GM18507 (cell line): Measurements from ENCODE around the gene RLN1.
"Not testable (repeated sequence)": the region's sequence is repeated elsewhere in the genome, so short reads cannot be mapped to it uniquely, and the experiment has no call there.

ENCODE experiments used
- DNase-seq: peaks from one replicate; pipeline ENCODE4 v3.0.0; 2011; ENCODE audit warnings: low read depth; ENCODE audit not compliant: insufficient read length; ENCODE audit errors: extremely low spot score
- FAIRE-seq: peaks from 2 replicates; lab custom pipeline; 2011; peaks lifted over from hg19 to GRCh38; lab: Jason Lieb, UNC

The RLN1 gene, protein sequence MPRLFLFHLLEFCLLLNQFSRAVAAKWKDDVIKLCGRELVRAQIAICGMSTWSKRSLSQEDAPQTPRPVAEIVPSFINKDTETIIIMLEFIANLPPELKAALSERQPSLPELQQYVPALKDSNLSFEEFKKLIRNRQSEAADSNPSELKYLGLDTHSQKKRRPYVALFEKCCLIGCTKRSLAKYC

DNA sequence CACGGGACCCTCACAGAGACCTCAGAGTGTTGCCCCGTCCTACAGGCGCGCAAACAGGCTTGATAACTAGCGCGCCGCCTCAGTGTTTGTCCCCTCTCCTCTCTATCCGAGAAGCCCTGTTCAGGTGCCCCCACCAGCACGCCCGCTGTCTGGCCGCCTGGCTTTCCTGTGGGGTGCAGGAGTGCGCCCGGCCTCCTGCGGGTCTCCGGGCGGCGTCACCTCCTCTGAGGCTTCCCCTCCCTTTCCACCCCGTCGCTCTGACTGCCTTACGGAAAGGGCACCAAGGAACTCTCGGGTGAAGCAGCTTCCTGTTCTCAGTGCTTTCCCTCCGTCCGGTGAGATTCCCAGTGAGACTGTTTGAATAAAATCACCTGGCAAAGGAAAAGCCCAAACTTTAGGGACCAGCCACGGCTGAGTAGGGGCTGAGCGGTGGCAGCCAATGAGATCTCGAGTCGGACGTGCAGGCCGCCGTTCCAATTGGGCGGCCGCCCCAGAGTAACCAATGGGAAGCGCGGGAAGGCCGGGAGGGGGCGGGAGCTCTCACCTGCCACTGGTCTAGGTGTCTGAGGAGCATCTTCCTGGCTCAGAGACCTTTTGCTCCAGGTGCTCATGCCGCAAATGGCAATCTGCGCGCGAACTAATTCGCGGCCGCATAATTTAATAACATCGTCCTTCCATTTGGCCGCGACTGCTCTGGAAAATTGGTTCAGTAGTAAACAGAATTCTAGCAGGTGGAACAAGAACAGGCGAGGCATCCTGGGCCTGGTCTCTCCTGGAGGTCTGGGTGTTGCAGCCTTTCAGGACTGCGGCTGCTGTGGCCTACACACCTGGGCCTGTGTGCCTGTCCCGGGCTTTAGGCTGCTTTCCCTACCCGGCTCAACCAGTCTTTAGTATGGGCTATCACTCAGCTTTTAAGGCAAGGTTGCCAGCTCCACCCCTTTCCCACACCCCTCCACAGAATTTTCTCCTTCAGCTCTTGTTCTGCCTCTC, at the start of gene RLN1:
Gene RLN1, minus strand, starts transcription at position 885 of the 990 bp plus-strand sequence. Its CDS starts 130 bp downstream, at position 755.
- peak; percentile 100 for FAIRE-seq
- DNase-seq = not testable (repeated sequence)

DNA sequence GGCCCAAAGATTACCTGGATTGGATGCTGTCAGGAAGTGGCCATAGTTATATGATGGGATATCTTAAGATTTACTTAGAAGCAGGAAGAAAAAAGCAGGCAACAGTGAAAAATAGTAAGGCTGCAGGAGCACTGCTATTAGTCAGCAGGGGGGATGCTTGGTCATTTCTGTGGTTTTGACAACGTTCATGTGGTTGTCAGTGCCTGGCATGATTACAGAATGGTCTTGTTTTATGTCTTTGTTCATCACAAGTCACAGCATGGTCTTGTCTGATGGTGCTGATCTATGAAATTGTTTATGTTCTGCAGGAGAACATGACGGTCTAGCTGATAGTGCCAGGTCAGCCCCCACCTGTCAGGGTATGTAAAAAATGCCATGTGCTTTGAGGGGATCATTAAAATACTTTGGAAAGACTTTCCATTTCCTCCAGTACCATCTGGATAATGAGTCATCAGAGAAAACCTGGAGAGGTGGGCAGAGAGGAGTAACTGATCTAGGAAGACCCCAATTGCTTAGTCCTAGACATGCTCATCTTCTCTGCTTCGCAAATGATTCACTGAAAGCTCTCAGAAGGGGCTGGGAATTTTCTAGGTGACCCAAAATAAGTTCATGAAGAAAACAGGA, 49.5 kb upstream of the RLN1 start:
- DNase-seq = no peak
- peak; percentile 78 for FAIRE-seq

GRCh38 chr9:5388026-5388819, 48.5 kb upstream of the RLN1 start:
- no peak for FAIRE-seq
- DNase-seq = no peak

DNA sequence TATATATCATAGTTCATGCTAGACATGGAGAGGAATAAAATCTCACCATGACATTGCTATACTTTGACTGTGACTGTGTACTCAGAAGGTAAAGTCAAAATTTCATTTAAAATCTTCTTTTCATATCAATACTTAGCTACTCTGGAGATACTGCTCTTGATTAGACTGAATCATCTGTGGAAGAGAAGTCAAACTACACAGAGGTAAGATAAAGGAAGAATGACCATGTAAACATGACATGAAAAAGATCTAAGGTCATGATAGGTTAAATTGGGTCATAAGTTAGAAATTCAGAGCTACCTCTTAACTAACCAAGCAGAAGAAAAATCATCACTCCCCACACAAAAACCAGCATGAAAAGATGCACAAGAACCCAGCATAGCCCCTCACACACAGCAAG, 44.8 kb upstream of the RLN1 start:
- no peak for DNase-seq

GRCh38 chr9:5382479-5382878, 42.8 kb upstream of the RLN1 start:
- peak; percentile 47 for FAIRE-seq
- no peak for DNase-seq

More for the DNA sequence above, 44.8 kb upstream of the RLN1 start:
- no peak for FAIRE-seq

DNA sequence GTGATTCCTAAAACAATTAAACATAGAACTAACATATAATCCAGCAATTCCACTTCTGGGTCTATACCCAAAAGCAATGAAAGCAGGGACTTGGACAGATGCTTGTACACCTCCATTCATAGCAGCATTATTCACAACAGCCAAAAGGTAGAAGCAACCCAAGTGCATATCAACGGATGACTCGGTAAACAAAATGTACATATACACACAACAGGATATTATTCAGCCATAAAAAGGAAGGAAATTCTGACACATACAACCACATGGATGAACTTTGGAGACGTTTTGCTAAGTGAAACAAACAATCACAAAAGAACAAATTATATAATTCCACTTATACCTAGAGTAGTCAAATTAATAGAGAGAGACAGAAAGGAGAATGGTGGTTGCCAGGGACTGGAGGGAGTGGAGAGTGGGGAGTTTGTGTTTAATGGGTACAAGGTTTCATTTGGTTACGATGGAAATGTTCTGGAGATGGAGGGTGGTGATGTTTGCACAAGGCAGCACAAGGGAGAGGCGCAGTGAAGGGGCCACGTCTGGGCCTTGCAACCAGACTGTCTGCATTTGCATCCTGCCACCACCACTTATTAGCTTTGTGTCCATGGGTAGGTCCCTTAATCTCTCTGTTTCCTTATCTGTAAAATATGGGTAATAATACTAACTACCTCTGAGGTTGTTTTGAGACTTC, 36.3 kb upstream of the RLN1 start:
- DNase-seq (no peak), FAIRE-seq (peak; percentile 47)

DNA sequence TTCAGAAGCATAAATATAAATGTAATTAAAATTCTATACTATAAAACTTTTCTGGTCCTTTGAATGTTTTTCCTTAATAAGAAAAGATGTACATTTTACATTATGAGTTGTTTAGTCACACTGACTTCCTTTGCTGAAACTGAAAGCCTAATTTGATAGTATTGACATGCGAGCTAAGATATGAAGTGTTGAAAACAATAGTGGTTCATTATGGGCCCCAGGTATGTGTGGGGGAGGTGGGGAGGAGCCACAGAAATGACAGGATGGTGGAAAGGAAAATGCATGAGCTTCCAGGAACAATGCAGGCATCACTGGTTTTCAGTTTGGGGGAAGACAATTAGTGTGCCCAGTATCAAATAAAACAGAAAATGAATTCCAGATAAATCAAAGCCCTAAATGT, 35.4 kb upstream of the RLN1 start:
- DNase-seq = no peak
- FAIRE-seq = no peak

- FAIRE-seq = peak; percentile 92
- DNase-seq = no peak
Measured at GRCh38 chr9:5364294-5365024, 24.8 kb upstream of the RLN1 start.

DNA sequence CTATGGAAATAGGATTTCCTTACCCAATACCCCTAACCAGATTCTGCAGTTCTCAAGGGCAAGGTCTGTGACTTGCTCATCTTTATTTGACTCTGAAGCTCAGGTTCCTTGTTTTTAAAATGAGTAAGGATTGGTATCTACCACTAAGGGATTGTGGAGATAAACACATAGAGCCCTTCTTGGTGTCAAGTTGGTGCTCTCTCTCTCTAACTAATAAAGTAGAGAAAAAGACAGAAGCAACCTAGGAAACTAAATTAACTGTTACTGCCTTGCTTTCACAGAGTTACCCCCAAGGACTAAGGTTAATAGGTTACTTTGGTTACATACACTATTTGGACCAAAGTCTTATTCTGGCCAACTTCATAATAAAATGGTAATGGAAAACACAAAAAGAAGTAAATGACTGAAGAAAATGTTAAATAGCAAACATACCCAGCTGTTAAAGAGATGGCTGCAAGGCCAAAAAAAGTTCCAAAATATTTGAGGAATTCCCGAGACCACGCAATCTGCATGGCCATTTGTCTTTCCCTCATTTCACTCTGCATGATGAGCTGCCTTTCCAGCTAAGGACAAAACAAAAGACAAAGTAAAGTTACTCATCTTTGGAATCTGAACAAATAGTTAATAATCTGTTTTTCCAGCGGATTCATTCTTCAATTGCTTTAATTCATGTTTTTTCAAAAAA, 21.8 kb upstream of the RLN1 start:
- DNase-seq (no peak), FAIRE-seq (no peak)

DNA sequence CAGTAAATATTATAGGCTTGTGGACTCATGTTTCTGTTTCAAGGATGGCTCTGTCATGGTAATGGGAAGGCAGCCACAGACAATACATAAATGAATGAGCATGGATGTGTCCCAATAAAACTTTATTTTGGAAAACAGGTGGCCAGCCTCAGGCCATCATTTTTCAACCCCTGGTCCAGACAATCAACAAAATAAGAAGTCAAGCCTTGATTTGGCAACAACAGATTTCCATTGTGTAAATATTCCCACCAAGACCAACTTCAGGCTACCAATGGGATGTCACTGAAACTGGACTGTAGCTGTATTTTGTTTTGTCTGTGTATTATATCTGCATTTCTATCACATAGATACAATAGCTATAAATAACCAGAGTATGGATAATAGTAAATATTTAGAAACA, 20.7 kb upstream of the RLN1 start:
- peak; percentile 50 for FAIRE-seq

GRCh38 chr9:5357431-5358105, 17.9 kb upstream of the RLN1 start:
- FAIRE-seq (no peak), DNase-seq (no peak)

More for the DNA sequence above, 20.7 kb upstream of the RLN1 start:
- no peak for DNase-seq

DNA sequence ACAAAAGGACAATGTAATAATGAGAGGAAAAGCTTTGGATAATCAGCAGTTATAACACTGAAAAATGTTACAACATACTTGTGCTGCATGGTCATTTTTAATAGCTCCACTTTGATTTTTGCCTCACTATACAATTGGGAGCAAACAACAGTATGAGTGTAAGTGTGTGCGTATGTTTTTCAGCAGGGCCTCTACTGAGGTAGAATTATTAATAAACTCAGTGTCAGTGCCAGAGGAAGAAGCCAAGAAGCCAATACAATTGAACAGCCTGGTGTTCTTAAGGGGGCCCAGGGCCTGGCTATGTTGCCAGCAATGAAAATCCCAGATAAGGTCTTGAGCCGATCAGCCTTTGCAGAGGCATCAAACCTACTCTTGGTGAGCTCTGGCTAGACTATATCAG, 16.1 kb upstream of the RLN1 start:
- DNase-seq = no peak
- FAIRE-seq = no peak

GRCh38 chr9:5355226-5355625, 15.6 kb upstream of the RLN1 start:
- FAIRE-seq (no peak), DNase-seq (no peak)

GRCh38 chr9:5354184-5354583, 14.5 kb upstream of the RLN1 start:
- no peak for FAIRE-seq
- DNase-seq = no peak

DNA sequence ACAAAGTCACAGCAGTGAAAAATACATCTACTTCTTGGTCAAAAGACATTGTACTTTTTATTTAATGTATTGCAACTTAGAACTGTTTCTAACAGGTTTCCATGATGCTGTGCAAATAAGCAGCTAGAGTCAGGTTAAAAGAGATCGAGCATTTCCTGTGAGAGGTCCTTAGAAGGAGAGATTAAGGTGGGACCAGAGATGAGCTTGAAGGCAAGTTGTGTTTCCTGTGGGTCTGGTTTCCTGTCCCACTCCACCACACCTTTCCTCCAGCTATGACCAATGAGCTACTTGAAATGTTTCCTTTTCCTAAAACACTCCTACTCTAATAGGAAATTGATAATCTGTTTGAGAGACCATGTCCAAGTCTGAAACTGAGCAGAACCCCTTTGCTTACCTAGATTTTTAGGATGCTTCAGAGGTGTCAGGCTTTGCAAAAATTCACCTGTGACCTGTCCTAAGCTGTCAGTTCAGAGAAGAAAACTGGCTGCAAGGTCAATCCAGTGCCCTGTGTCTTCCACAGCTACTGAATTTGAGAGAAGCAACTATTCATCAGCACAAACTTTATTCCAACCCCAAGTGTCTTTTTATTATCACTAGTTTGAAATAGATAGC, 13.1 kb upstream of the RLN1 start:
- FAIRE-seq (peak; percentile 75), DNase-seq (no peak)

DNA sequence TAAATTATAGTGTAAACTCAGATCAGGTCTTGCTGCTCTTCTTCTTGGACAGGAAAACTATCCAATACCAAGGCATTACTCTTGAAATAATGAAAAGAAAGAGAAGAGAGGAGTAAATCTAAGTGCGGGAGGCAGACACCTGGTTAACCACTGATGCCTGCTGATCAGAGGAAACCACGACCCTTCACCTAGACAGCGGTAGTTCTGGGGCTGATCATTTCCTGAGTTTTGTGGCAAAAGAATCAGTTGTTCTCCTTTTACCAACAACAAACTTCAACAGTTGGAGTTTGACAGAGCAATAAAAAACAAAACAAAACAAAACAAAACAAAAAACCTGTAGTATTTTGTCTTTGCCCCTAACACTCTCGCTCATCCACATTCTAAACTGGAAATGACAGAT, 3.0 kb downstream of the RLN1 start:
- no peak for DNase-seq
- peak; percentile 72 for FAIRE-seq

DNA sequence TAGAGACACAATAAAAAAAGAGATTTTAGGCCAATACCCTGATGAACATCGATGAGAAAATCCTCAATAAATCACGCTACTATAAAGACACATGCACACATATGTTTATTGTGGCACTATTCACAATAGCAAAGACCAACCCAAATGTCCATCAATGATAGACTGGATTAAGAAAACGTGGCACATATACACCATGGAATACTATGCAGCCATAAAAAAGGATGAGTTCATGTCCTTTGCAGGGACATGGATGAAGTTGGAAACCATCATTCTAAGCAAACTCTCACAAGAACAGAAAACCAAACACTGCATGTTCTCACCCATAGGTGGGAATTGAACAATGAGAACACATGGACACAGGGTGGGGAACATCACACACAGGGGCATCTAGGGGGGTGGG, 8.4 kb downstream of the RLN1 start:
- DNase-seq, FAIRE-seq: not testable (repeated sequence)
